ENCODE data around the gene LASP1NB.
"Not testable (repeated sequence)": the region's sequence is repeated elsewhere in the genome, so short reads cannot be mapped to it uniquely, and the experiment has no call there.

Gene LASP1NB

GRCh38 chr17:38896346-38896954 is 29.0 kb upstream of the LASP1NB start:
- DNase-seq (ENCODE audit: low read depth, low spot score), result no peak

DNA sequence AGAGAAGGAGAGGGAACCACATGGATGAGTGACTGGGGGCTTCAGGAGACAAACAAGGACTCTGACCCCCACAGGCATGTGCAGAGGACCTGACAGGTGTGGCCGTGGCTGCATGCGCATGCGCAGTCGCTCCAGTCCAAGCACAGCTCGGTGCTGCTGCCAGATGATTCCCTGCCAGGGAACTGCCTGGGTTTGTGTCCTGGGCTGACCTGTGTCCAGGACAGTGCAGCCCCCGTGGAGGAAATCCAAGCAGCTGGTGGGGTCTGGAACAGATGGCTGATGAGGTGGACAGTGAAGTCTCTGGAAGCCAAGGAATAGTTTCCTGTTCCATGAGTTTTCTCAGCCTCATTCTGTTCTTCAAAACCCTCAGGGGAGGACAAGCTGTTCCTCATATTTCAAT is 28.2 kb upstream of the LASP1NB start:
- no peak for DNase-seq (ENCODE audit: low read depth, low spot score)

DNA sequence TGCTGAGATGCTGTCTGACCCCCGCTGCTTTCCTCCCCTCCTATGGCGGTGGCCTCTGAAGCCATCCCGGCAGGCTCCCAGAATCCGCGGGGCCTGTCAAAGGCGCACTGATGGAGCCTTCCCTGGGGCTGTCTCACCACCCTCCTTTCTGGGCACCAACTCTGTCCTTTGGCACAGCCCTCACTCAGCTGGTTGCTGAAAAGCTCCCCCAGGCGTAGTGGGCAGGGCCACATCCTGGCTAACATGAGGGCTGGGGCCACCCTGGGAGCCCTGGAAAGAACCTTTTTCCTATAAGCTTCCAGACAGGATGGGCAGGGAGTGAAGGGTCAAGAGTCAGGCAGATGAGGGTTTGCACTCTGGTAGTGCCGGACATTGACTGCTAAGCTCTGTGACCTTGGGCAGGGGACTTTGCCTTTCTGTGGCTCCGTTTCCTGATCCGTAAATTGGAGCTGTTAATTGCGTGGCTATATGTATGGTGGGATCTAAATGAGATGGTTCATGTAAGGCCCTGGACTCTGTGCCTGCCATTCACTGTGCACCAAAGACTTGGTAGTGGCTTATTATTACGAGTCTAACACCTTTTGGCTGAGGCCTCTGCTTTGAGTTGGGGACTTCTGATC is 27.6 kb upstream of the LASP1NB start:
- DNase-seq (ENCODE audit: low read depth, low spot score), result no peak

DNA sequence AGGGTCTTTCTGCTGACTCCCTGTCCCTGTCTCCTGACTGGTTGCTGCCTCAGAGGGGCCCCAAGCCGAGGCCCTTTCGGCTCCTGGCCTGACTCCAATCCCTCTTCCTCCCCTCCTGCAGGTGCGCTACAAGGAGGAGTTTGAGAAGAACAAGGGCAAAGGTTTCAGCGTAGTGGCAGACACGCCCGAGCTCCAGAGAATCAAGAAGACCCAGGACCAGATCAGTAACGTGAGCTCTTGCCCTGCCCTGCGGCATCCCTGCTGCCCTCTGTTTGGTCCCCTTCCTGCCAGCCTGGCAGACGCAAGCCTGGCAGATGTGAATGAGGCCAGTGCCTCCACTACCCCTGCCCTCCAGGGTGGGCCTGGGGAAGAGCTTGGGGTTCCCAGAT is 27.1 kb upstream of the LASP1NB start:
- DNase-seq (ENCODE audit: low read depth, low spot score), result no peak

GRCh38 chr17:38898812-38899348 is 26.5 kb upstream of the LASP1NB start:
- no peak for DNase-seq (ENCODE audit: low read depth, low spot score)

GRCh38 chr17:38899421-38899820 is 26.0 kb upstream of the LASP1NB start:
- DNase-seq (ENCODE audit: low read depth, low spot score), result no peak

DNA sequence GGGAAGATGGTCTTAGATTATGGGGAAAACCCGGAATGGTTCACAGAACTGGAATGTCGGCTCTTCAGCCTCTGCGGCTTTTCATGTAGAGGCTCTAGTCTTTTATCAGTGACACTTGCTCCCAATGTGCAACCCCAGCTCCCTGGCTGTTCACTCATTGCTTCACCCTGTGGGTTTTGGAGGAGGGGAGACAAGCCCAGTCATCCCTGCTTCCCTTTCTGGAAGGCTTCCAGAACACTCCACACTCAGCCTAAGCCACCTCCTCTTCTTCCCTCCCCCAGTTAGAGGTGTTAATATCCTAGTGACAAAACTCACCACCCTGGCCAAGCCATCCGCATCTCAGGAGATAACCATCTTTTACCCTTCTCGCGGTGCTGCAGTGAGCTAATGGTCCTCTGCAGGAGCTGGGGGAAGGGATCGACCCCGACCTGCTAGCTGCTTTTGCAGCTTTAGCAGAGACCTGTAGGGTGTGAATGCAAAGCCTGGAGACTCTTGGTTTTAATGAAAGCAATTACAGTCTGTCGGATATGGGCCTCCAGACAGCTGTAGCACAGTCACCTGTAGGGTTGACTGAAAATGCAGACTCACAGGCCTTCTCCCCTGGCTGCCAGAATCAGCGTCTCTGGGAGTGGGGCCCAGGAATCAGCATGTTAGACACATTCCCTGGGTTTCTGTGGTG is 24.3 kb upstream of the LASP1NB start:
- no peak for DNase-seq (ENCODE audit: low read depth, low spot score)

- no peak for DNase-seq (ENCODE audit: low read depth, low spot score)
Measured at GRCh38 chr17:38903404-38903803, 22.0 kb upstream of the LASP1NB start.

- no peak for DNase-seq (ENCODE audit: low read depth, low spot score)
Measured at GRCh38 chr17:38904892-38905291, 20.5 kb upstream of the LASP1NB start.

GRCh38 chr17:38905375-38905774 is 20.0 kb upstream of the LASP1NB start:
- no peak for DNase-seq (ENCODE audit: low read depth, low spot score)

- DNase-seq (ENCODE audit: low read depth, low spot score), result no peak
Measured at GRCh38 chr17:38906460-38907228, 18.8 kb upstream of the LASP1NB start.

GRCh38 chr17:38907930-38908675 is 17.3 kb upstream of the LASP1NB start:
- no peak for DNase-seq (ENCODE audit: low read depth, low spot score)

DNA sequence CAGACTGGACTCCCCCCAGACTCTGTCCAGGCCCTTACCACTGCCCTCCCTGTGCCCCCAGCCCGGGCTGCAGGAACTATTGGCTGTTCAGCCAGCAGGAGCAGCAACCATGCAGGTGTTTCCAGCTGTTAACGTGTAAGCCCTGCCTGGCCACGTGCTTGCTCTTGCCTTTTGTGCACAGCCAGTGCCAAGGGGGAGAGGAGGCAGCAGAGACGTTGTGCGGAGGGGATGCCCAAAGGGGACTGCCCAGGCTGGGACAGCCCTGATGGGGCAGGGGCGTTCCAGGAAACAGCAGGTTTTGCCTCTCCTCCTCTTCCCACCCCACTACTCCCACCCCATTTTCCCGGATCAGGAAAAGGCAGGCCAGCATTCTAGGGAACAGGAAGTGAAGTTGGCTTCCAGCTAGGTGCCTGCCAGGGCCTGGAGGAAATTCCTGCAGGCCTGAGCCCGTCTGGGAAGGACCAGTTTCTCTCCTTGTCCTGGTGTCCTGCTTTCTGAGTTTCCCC is 16.7 kb upstream of the LASP1NB start:
- no peak for DNase-seq (ENCODE audit: low read depth, low spot score)

GRCh38 chr17:38910325-38910724 is 15.1 kb upstream of the LASP1NB start:
- no peak for DNase-seq (ENCODE audit: low read depth, low spot score)

DNA sequence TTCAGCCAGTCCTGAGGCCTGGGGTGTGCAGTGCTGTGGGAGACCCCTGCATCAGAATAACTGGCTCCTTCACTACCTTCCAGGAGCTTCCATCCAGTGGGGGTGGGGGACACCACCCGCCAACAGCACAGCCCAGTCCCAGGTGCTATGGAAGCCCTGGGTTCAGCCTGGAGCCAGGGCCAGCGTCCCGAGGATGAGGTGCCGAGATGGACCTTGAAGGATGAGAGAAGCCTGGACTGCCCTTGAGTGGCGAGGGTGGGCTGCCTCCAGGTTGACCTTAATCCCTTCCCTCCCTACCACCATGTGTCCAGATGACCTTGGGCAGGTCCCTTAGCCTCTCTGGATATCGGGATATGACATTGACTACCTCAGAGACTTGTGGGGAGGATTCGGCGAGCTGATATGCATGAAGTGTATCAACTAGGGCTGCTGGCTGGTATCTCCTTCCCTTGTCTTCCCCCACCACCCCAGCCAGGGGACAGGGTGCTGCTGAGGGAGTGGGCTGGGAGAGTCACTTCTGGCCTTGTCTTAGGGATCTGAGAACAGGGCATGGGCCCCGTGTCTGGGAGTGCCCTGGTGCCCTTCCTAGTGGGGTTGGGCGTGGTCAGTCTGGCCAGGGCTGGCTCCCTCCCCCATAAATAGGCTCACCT is 14.2 kb upstream of the LASP1NB start:
- DNase-seq (ENCODE audit: low read depth, low spot score), result no peak

GRCh38 chr17:38911731-38912081 is 13.7 kb upstream of the LASP1NB start:
- not testable (repeated sequence) for DNase-seq (ENCODE audit: low read depth, low spot score)

GRCh38 chr17:38912221-38912813 is 13.1 kb upstream of the LASP1NB start:
- no peak for DNase-seq (ENCODE audit: low read depth, low spot score)

DNA sequence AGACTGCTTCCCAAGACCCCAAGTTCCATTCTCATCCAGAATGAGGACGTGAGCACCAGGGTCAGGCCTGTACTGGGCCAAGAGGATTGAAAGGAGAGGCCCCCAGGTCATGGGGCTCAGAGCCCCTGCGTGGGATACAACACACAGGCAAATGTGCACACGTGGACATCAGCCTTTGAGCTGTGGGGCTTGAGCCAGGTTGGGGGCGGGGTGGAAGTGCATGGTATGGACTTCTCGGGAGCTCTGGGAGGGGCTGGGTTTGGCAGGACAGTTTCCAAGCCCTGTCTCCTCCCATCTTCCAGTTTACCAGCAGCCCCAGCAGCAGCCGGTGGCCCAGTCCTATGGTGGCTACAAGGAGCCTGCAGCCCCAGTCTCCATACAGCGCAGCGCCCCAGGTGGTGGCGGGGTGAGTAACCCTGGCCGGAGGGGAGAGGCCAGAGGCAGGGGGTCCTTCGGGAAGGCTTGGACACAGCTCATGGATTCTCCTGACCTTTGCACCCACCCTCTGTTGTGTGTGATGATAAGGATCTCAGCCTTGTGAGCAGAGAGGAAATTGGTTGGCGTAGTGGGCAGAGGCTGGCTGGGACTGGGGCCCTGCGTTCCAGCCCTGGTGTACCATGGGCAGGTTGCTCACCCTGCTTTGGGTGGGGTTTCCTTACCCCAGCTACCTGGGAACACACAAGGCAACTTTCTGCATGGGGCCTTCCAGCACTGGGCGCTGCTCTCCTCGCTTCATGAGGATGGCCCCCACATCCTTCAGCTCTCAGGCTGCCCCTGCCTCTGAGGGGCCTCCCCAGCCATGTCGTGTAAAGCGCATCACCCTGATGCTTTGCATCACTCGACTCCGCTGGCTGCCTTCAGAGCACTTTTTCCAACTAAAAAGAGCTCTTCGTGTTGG is 10.4 kb upstream of the LASP1NB start:
- no peak for DNase-seq (ENCODE audit: low read depth, low spot score)

DNA sequence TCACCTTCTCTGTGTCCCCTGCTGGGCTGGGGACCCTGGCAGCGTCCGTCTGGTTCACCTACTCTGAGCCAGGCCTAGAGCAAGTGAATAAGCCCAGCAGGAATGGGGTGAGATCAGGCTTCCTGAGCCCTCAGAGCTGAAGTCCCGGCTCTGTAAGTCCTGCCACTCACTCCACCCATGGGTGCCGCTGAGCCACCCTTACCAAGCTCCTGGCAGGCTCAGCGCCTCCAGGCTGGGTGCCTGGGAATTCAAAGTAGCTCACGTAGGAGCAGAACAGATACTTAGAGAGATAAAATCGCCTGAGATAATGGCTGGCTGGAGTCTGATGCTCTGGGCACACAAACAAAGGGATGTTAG is 9.8 kb upstream of the LASP1NB start:
- no peak for DNase-seq (ENCODE audit: low read depth, low spot score)
